GM18861 (cell line): ENCODE data around the gene POLR2A.
A peak's percentile ranks its signal among the peaks of the same experiment; 100 is the strongest.

Experiments used
- ATAC-seq: cut with Tn5 transposase; IDR thresholded peaks from one replicate; pipeline ENCODE4 v1.9.1; 2021; ENCODE audit not compliant: unreplicated experiment

Gene POLR2A

GRCh38 chr17:7484067-7484918 is at the start of gene POLR2A:
POLR2A (plus strand) TSS chr17:7484366.
- peak; percentile 57 for ATAC-seq

DNA sequence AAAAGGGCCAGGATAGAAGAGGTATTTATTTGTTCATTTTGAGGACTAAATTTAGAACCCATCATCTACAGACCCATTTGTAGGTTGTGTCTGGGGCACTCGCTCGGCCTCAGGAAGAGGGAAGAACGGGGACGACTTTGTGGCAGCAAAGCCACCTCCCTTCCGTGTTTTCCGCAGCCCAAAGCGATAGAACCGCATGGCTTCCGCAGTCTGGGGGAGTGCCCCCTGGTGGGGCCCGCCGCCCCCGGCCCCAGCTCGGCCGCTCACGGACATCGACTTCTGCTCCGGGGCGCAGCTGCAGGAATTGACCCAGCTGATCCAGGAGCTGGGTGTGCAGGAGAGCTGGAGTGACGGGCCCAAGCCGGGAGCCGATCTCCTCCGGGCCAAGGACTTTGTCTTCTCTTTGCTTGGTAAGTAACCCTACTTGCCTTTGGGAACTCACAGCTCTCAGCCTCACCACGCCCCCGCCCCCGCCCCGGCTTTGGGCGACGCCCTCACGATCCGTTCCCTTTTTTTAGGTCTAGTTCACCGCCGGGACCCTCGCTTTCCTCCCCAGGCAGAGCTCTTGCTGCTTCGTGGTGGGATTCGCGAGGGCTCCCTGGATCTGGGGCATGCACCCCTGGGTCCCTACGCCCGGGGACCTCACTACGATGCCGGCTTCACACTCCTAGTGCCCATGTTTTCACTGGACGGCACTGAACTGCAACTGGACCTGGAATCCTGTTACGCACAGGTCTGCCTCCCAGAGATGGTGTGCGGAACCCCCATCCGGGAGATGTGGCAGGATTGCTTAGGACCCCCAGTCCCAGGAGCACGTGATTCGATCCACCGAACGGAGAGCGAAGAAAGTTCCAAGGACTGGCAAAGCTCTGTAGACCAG is 48.2 kb upstream of the POLR2A start:
- ATAC-seq: peak; percentile 24

- peak; percentile 37 for ATAC-seq
These were observed 47.4 kb upstream of the POLR2A start for GRCh38 chr17:7436556-7437368.

DNA sequence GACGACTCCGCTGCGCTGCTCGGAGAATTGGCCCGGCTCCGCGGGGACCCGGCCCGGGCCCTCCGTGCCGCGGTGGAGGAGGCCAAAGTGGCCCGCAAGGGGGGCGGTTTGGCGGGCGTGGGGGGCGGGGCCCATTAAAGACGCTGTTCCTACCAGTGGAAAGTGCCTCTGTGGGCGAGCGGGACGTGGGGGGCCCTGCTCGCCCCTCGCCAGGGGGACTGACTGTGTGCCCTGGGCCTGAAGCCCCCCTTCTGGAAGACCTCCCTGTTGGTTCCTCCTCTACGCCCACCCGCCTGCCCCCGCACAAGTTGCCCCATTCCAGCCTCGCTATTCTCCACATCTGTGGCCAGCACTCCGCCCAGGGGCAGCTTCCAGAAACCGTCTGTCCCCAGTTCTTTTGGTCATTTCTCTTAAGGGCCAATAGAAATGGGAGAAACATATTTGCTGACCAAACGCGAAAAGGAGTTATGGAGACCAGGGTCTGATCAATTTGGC is 46.8 kb upstream of the POLR2A start:
- ATAC-seq: no peak

- ATAC-seq: no peak
These were observed 46.1 kb upstream of the POLR2A start for GRCh38 chr17:7437950-7438614.

GRCh38 chr17:7438656-7439460 is 45.3 kb upstream of the POLR2A start:
- no peak for ATAC-seq

GRCh38 chr17:7439462-7440112 is 44.6 kb upstream of the POLR2A start, which contains the start of gene FGF11:
FGF11 (plus strand) TSS chr17:7439512; CDS start chr17:7439621, 109 bp downstream.
- ATAC-seq: no peak

- no peak for ATAC-seq
These were observed 43.9 kb upstream of the POLR2A start for GRCh38 chr17:7440113-7440833.

- no peak for ATAC-seq
These were observed 43.4 kb upstream of the POLR2A start for GRCh38 chr17:7440834-7441195.

DNA sequence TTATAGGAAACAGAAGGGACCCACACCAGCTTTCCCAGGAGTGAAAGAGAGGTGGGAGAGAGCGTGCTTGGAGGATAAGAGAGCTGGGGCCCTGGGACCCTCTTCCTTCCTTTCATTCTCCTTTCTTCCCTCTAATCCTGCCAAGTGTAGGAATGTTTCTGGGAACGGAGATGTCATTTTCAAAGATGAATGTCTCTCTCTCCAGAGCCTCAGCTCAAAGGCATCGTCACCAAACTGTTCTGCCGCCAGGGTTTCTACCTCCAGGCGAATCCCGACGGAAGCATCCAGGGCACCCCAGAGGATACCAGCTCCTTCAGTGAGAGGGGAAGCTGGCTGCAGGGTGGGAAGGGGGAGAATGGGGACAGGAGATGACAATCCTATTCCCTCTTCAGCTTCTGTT is 42.9 kb upstream of the POLR2A start:
- no peak for ATAC-seq

GRCh38 chr17:7442142-7442541 is 42.0 kb upstream of the POLR2A start:
- no peak for ATAC-seq

- ATAC-seq: no peak
These were observed 40.4 kb upstream of the POLR2A start for GRCh38 chr17:7443499-7444485.

DNA sequence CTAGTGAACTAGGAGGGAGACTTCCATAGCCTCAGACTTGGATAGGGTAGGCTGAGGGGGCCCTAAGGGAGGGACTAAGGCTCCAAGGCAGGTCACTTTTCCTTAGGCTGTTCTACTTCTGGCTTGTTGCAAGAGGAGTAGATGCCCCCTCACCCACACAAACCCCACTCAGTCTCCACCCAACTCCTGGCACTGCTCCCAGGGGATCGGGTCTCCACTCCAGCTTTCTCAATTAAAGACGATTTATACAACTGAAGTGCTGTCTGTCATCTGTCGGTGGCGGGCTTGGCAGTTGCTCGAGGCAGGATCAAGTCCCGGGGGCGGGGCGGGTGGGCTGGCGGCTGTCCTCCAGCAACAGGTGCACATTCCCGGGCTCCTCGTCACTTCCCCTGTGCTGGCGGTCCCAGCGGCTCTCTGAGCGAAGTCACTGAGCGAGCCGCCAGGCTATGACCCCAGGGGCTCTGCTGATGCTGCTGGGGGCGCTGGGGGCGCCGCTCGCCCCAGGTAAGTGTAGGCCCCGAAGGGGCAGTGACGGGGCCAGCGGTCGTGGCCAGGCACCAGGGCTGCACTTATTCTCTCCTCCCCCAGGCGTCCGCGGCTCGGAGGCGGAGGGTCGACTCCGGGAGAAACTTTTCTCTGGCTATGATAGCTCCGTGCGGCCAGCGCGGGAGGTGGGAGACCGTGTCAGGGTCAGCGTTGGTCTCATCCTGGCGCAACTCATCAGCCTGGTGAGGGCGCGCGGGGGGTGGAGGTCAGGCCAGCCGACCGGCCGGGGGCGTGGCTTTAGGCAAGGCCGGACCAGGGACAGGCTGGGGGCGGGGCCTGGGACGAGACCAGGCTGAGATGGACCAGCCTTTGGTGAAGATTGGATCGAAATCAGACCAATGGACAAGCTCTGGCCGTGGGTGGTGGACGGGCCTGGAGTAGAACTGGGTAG is 39.2 kb upstream of the POLR2A start, which contains the start of gene CHRNB1:
Gene CHRNB1, plus strand, starts transcription at position 380 of the 937 bp plus-strand sequence. Its CDS starts 67 bp downstream, at position 447.
- ATAC-seq: peak; percentile 48

DNA sequence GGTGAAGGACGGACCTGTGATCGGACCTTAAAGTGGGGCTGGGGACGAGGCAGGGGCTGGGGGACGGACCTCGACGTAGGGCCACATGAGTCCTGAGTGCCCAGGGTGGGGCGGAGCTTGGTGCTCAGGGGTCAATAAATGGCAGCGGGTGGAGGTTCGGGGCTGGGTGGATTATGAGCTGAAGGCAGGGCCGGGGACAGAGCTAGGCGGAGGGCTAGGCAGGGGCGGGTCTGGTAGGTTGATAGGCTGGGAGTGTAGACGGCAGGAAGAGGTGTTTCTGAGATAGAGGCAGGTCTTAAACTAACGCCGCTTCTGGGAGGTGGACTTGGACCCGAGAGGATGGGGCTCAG is 38.6 kb upstream of the POLR2A start:
- ATAC-seq: peak; percentile 20

DNA sequence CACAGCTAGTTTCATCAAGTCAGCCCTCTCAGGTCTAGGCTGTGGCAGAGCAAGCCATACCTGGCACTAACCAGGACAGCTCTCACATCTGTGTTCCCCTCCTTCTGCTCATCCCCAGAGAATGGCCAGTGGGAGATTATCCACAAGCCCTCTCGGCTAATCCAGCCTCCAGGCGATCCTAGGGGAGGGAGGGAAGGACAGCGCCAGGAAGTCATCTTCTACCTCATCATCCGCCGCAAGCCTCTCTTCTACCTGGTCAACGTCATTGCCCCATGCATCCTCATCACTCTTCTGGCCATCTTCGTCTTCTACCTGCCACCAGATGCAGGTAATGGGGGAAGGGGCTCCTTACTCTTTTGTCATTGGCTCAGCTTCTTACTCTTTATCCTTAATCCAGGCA is 35.7 kb upstream of the POLR2A start:
- ATAC-seq: no peak

DNA sequence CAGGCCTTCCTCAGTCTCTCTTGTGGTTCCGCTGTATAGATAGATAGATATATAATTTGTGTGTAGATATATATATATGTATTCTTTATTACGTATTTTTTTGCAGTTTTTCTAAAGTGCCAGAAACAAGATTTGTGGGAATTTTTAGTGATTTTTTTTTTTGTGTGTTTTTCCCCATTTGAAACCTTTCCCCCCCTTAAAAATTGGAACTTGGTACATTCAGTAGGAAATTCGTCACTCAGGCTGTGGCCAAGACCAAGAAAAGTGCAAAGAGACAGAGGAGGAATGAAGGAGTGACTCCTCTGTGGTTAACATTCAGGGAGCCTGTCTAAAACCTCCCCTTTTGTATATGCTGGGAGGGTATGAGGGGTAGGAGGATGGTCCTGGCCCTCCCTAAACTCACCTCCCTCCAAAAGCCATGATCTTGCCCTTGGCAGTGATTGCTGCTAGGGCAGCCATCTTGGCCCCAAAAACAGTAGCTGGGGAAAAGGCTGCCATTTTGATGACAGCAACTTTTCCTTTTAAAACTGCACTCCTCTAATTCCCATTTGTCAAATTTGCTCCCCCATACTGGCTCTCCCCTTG is 24.1 kb upstream of the POLR2A start:
- ATAC-seq: no peak
